ENCODE data around the gene CBX5.

- TF ChIP-seq CTCF (optimal IDR thresholded peaks at IDR 0.05 in 1 of 3, IDR thresholded peaks at IDR 0.05 in 1 of 3, conservative IDR thresholded peaks at IDR 0.05 in 1 of 3; ENCODE audit: extremely low read depth in 1 of 3, insufficient read depth in 2 of 3, low read length in 3 of 3) (no peak), EZH2 (IDR thresholded peaks at IDR 0.05; ENCODE audit: low read length) (no peak)
These were observed 18.0 kb downstream of the CBX5 start for GRCh38 chr12:54261815-54262402.

Data from keratinocyte (primary cell).